K562 (cell line): Measurements from ENCODE around the gene ZNF385C. TPM values are rescaled to one million over a fixed set of nuclear protein-coding genes. Genes with fewer than 3 reads are reported as not detected.
A peak's percentile ranks its signal among the peaks of the same experiment; 100 is the strongest.

Experiments used
- ARID2 ChIP-seq: fragments of 450-650 bp; IDR thresholded peaks from 2 replicates; pipeline ENCODE4 v1.6.1; 2017; ENCODE audit warnings: antibody characterized with exemption, mild to moderate bottlenecking
- EGR1 ChIP-seq: fragments of 450-650 bp; conservative IDR thresholded peaks from 2 replicates; pipeline ENCODE4 v1.6.1; 2017; ENCODE audit warnings: mild to moderate bottlenecking
- FIP1L1 ChIP-seq: fragments of 200-400 bp; formaldehyde crosslinking; IDR thresholded peaks from 2 replicates; pipeline ENCODE4 v1.6.1; 2018; ENCODE audit warnings: mild to moderate bottlenecking, low read depth, low read length; ENCODE audit not compliant: poor library complexity, severe bottlenecking
- FOS ChIP-seq: IDR thresholded peaks from 3 replicates; pipeline ENCODE4 v1.6.1; 2011; ENCODE audit not compliant: insufficient read length; ENCODE audit errors: extremely low read depth
- HNRNPH1 ChIP-seq: fragments of 200-400 bp; formaldehyde crosslinking; optimal IDR thresholded peaks from 2 replicates; pipeline ENCODE3; 2017; ENCODE audit warnings: low read depth, mild to moderate bottlenecking, low read length, moderate library complexity
- MXD1 ChIP-seq: fragments of 250-450 bp; sonication (Bioruptor Pico); IDR thresholded peaks from 2 replicates; pipeline ENCODE4 v1.8.0; 2021; ENCODE audit warnings: borderline replicate concordance, mild to moderate bottlenecking, moderate library complexity; ENCODE audit not compliant: poor library complexity, severe bottlenecking
- NBN ChIP-seq: fragments of 450-650 bp; IDR thresholded peaks from 2 replicates; pipeline ENCODE4 v1.6.1; 2016; ENCODE audit warnings: low read depth, mild to moderate bottlenecking
- POLR2G ChIP-seq: fragments of 200-400 bp; formaldehyde crosslinking; IDR thresholded peaks from 2 replicates; pipeline ENCODE4 v1.6.1; 2017; ENCODE audit warnings: low read depth, mild to moderate bottlenecking, antibody characterized with exemption, low read length, moderate library complexity
- RBM22 ChIP-seq: fragments of 200-400 bp; formaldehyde crosslinking; IDR thresholded peaks from 2 replicates; pipeline ENCODE4 v1.6.1; 2018; ENCODE audit warnings: low read length, low read depth; ENCODE audit not compliant: poor library complexity, severe bottlenecking
- RFX1 ChIP-seq: fragments of 450-650 bp; IDR thresholded peaks from 2 replicates; pipeline ENCODE4 v1.6.1; 2016; ENCODE audit warnings: mild to moderate bottlenecking, moderate library complexity
- RFX5 ChIP-seq: IDR thresholded peaks from 2 replicates; pipeline ENCODE4 v1.6.1; 2011; ENCODE audit warnings: low read depth, mild to moderate bottlenecking, improper control_type of control experiment, low read length
- RNF219 ChIP-seq: fragments of 250-450 bp; sonication (Bioruptor Pico); IDR thresholded peaks from 2 replicates; pipeline ENCODE4 v1.5.0; 2022; ENCODE audit warnings: mild to moderate bottlenecking
- SIN3A ChIP-seq, 2 experiments: fragments of 150-350 bp in 1 of 2; IDR thresholded peaks; 2 replicates each; pipeline ENCODE4 v1.6.1; 2011 to 2016; ENCODE audit warnings: borderline replicate concordance in 2 of 2, low read depth in 2 of 2, low read length in 2 of 2, mild to moderate bottlenecking in 2 of 2, moderate library complexity in 2 of 2; ENCODE audit not compliant: control insufficient read depth in 1 of 2
- SIRT6 ChIP-seq: IDR thresholded peaks from one replicate; pipeline ENCODE4 v1.6.1; 2012; ENCODE audit warnings: low read depth, mild to moderate bottlenecking, control low read depth, inconsistent platforms, low read length, moderate library complexity
- THAP7 ChIP-seq: fragments of 250-450 bp; sonication (Bioruptor Pico); IDR thresholded peaks from 2 replicates; pipeline ENCODE4 v1.5.0; 2021
- TRIM24 ChIP-seq, 2 experiments: fragments of 450-650 bp; IDR thresholded peaks; 2 replicates each; pipeline ENCODE4 v1.6.1; 2016
- UBTF ChIP-seq, 2 experiments: IDR thresholded peaks; 2 replicates each; pipeline ENCODE4 v1.6.1; 2012; ENCODE audit warnings: improper control_type of control experiment in 2 of 2, low read depth in 2 of 2, low read length in 2 of 2, borderline replicate concordance in 1 of 2
- ZBTB8A ChIP-seq: fragments of 450-650 bp; IDR thresholded peaks from 2 replicates; pipeline ENCODE4 v1.6.1; 2018; ENCODE audit warnings: mild to moderate bottlenecking, moderate library complexity; ENCODE audit not compliant: partially characterized antibody
- ZEB2 ChIP-seq: fragments of 450-650 bp; IDR thresholded peaks from 2 replicates; pipeline ENCODE4 v1.6.1; 2016
- ZNF408 ChIP-seq: fragments of 250-450 bp; sonication (Bioruptor Pico); IDR thresholded peaks from 2 replicates; pipeline ENCODE4 v1.4.0; 2020; ENCODE audit warnings: low read depth, mild to moderate bottlenecking, moderate library complexity
- ZNF436 ChIP-seq: fragments of 250-450, 450-650 bp; sonication (Bioruptor Pico); formaldehyde crosslinking; IDR thresholded peaks from 2 replicates; pipeline ENCODE4 v1.7.0; 2020; ENCODE audit warnings: mild to moderate bottlenecking
- ZNF780A ChIP-seq: fragments of 250-450 bp; sonication (Bioruptor Pico); IDR thresholded peaks from 2 replicates; pipeline ENCODE4 v1.5.0; 2021; ENCODE audit warnings: mild to moderate bottlenecking
- polyA plus RNA-seq, 8 experiments: library from polyadenylated mRNA; depleted of rRNA in 4 of 8; stranded (reverse) in 5 of 8; unstranded in 3 of 8; fragments of >200 nt; fragmentation: Nextera tagmentation in 2 of 8; fragmentation: Illumina TruSeq in 1 of 8; extraction: Ambion mirVana in 2 of 8; extraction: Trizol in 1 of 8; gene quantifications; 2 replicates each; pipeline versions ENCODE4 v1.2.1 to v1.2.3, GENCODE V29; 2011 to 2014; ENCODE audit warnings: inconsistent platforms in 1 of 8, missing spikeins in 1 of 8
- total RNA-seq, 7 experiments: library from RNA; depleted of rRNA in 6 of 7; stranded (reverse); fragments of >200 nt in 6 of 7; fragmentation: Illumina TruSeq in 2 of 7; extraction: Trizol in 2 of 7; gene quantifications; 2 replicates each; pipeline versions ENCODE4 v1.2.1 to v1.2.3, GENCODE V29; 2011 to 2021; ENCODE audit warnings: low replicate concordance in 1 of 7

Gene ZNF385C
- total and polyA plus RNA-seq, 9 of the 15 experiments (the other 6 are each of a cell fraction or from before 2014, with no cell fraction given): 0.03 to 0.35 (median 0.18) TPM; not detected in 1

GRCh38 chr17:42090964-42091790 is 7.1 kb downstream of the ZNF385C start (continued):
- no peak for TF ChIP-seq ARID2
- no peak for TF ChIP-seq FIP1L1
- no peak for TF ChIP-seq RNF219 (CRISPR knock-in tag)
- no peak for TF ChIP-seq ZBTB8A
- no peak for TF ChIP-seq ZNF436 (CRISPR knock-in tag)
- TF ChIP-seq POLR2G: no peak
- no peak for TF ChIP-seq UBTF (IDR thresholded peaks at IDR 0.05; ENCODE audit: borderline replicate concordance in 1 of 2, low read depth in 2 of 2, low read length in 2 of 2)
- no peak for TF ChIP-seq RBM22
- TF ChIP-seq ZEB2: 0 out of 2 replicates have a peak, but pooled peaks have one; percentile 46
- TF ChIP-seq ZNF780A (CRISPR knock-in tag): no peak
- peak; percentile 52 for TF ChIP-seq EGR1
- TF ChIP-seq RFX5: no peak
- TF ChIP-seq MXD1 (CRISPR knock-in tag): no peak
- no peak for TF ChIP-seq SIN3A (IDR thresholded peaks at IDR 0.05; ENCODE audit: borderline replicate concordance in 2 of 2, control insufficient read depth in 1 of 2, low read depth in 2 of 2, low read length in 2 of 2)
- no peak for TF ChIP-seq HNRNPH1
- no peak for TF ChIP-seq SIRT6
- TF ChIP-seq ZNF408 (CRISPR knock-in tag): no peak
- TF ChIP-seq NBN: no peak
- no peak for TF ChIP-seq RFX1
- no peak for TF ChIP-seq TRIM24 (IDR thresholded peaks at IDR 0.05)
- TF ChIP-seq FOS: no peak
- no peak for TF ChIP-seq THAP7 (CRISPR knock-in tag)
